ENCODE measurements around the gene ANO1. TPM values are rescaled to one million over a fixed set of nuclear protein-coding genes. Genes with fewer than 3 reads are reported as not detected.

ANO1 gene
- polyA plus RNA-seq, 1 donor (not counting 4 experiments of a cell fraction or from before 2014, with no cell fraction given) = 45.2 TPM

DNA sequence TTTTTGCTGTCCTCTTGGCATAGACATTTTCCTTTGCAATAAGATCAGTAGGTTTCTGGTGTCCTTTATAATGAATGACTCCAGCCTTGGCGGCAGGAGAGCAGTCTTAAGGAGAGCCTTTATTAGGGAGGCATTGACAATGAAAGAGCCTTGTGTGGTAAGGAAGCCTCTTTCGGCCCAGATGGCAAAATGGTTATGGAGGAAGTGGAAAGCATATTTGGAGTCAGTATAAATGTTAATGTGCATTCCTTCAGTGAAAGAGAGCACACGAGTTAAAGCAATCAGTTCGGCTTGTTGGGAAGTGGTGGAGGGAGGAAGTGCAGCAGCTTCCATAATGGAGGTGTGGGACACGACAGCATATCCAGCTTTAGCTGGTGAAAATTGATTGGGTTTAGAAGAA lies 18.1 kb upstream of the ANO1 start:
- DNase-seq (ENCODE audit: low read depth, low spot score) (no peak), FAIRE-seq (no peak)
- Histone ChIP-seq H3K4me3 (ENCODE audit: control insufficient read depth in 2 of 3, extremely low read depth in 1 of 3, insufficient read depth in 2 of 3, low read depth in 1 of 3, low read length in 3 of 3) (no peak overlapping the region), H3K4me1 (ENCODE audit: control insufficient read depth, extremely low read depth, insufficient read depth, low read length) (peaks cover 23% of the 10 kb centered on the region), H3K79me2 (ENCODE audit: control insufficient read depth, insufficient read depth, low read length) (no peaks in the 10 kb centered on the region), H3K27ac (ENCODE audit: control insufficient read depth, insufficient read depth, low read length) (no peak overlapping the region), H3K36me3 (ENCODE audit: control insufficient read depth in 2 of 2, extremely low read depth in 1 of 2, insufficient read depth in 2 of 2, low read length in 2 of 2) (no peaks in the 10 kb centered on the region), H3K9me3 (ENCODE audit: control insufficient read depth, low read depth, low read length) (no peaks in the 10 kb centered on the region), H3K4me2 (ENCODE audit: control insufficient read depth, extremely low read depth, insufficient read depth, low read depth, low read length) (no peak overlapping the region), H3K27me3 (ENCODE audit: control insufficient read depth, extremely low read depth, insufficient read depth, low read length) (no peaks in the 10 kb centered on the region), H4K20me1 (ENCODE audit: control insufficient read depth, extremely low read depth, insufficient read depth, low read length) (no peaks in the 10 kb centered on the region), H2AFZ (ENCODE audit: control insufficient read depth, low read length) (no peak overlapping the region), H3K9ac (ENCODE audit: control insufficient read depth, extremely low read depth, insufficient read depth, low read length) (no peak overlapping the region), H3K9me1 (ENCODE audit: control insufficient read depth, extremely low read depth, insufficient read depth, low read length) (no peaks in the 10 kb centered on the region)
- dilution Hi-C loops (cut with MboI; ENCODE audit: extremely low pct_ligation_motif_present, low sequenced_read_pairs) = no loop called here
- TF ChIP-seq, protein P1, sequence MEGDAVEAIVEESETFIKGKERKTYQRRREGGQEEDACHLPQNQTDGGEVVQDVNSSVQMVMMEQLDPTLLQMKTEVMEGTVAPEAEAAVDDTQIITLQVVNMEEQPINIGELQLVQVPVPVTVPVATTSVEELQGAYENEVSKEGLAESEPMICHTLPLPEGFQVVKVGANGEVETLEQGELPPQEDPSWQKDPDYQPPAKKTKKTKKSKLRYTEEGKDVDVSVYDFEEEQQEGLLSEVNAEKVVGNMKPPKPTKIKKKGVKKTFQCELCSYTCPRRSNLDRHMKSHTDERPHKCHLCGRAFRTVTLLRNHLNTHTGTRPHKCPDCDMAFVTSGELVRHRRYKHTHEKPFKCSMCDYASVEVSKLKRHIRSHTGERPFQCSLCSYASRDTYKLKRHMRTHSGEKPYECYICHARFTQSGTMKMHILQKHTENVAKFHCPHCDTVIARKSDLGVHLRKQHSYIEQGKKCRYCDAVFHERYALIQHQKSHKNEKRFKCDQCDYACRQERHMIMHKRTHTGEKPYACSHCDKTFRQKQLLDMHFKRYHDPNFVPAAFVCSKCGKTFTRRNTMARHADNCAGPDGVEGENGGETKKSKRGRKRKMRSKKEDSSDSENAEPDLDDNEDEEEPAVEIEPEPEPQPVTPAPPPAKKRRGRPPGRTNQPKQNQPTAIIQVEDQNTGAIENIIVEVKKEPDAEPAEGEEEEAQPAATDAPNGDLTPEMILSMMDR (optimal IDR thresholded peaks at IDR 0.05 in 1 of 3, IDR thresholded peaks at IDR 0.05 in 1 of 3, conservative IDR thresholded peaks at IDR 0.05 in 1 of 3; ENCODE audit: extremely low read depth in 1 of 3, insufficient read depth in 2 of 3, low read length in 3 of 3) = no peak
- no peak for TF ChIP-seq EZH2 (IDR thresholded peaks at IDR 0.05; ENCODE audit: low read length)

DNA sequence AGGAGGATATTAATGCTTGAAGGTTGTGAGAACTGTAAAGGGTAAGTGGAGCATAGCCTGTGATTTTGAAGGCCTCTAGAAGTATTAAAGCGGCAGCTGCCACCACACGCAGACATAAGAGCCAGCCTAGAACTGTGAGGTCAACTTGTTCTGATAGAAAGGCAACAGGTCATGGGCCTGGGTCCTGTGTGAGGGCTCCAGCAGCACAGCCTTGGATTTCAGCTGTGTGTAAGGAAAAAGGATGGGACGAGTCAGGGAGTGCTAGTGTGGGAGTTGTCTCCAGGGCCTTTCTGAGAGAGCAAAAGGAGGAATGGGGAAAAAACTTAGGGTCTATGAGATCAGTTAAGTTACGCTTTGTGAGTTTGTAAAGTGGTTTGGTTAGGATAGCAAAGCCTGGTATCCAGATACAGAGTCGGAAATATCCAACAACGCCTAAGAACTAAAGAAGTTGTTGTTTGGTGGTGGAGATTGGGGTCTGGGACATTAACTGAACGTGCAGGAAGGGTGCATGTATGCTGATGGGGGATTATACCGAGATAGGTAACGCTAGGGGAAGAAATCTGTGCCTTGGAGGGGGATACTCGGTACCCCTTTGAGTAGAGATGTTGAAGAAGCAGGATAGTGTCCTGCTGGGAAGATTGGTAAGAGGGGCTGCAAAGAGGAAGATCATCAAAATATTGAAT lies 17.4 kb upstream of the ANO1 start:
- TF ChIP-seq, protein P1 (optimal IDR thresholded peaks at IDR 0.05 in 1 of 3, IDR thresholded peaks at IDR 0.05 in 1 of 3, conservative IDR thresholded peaks at IDR 0.05 in 1 of 3; ENCODE audit: extremely low read depth in 1 of 3, insufficient read depth in 2 of 3, low read length in 3 of 3) = no peak
- no peak for TF ChIP-seq EZH2 (IDR thresholded peaks at IDR 0.05; ENCODE audit: low read length)
- H3K27me3 ChIP-seq (ENCODE audit: control insufficient read depth, extremely low read depth, insufficient read depth, low read length) = no peaks in the 10 kb centered on the region
- DNase-seq (ENCODE audit: low read depth, low spot score) = no peak
- H3K4me2 ChIP-seq (ENCODE audit: control insufficient read depth, extremely low read depth, insufficient read depth, low read depth, low read length) = no peak overlapping the region
- dilution Hi-C loops (cut with MboI; ENCODE audit: extremely low pct_ligation_motif_present, low sequenced_read_pairs) = no loop called here
- H3K79me2 ChIP-seq (ENCODE audit: control insufficient read depth, insufficient read depth, low read length) = no peaks in the 10 kb centered on the region
- H2AFZ ChIP-seq (ENCODE audit: control insufficient read depth, low read length) = no peak overlapping the region
- no peak overlapping the region for H3K9ac ChIP-seq (ENCODE audit: control insufficient read depth, extremely low read depth, insufficient read depth, low read length)
- no peaks in the 10 kb centered on the region for H3K9me3 ChIP-seq (ENCODE audit: control insufficient read depth, low read depth, low read length)
- H3K36me3 ChIP-seq (ENCODE audit: control insufficient read depth in 2 of 2, extremely low read depth in 1 of 2, insufficient read depth in 2 of 2, low read length in 2 of 2) = no peaks in the 10 kb centered on the region
- H3K4me3 ChIP-seq (ENCODE audit: control insufficient read depth in 2 of 3, extremely low read depth in 1 of 3, insufficient read depth in 2 of 3, low read depth in 1 of 3, low read length in 3 of 3) = no peak overlapping the region
- H3K9me1 ChIP-seq (ENCODE audit: control insufficient read depth, extremely low read depth, insufficient read depth, low read length) = no peaks in the 10 kb centered on the region
- no peaks in the 10 kb centered on the region for H4K20me1 ChIP-seq (ENCODE audit: control insufficient read depth, extremely low read depth, insufficient read depth, low read length)
- H3K4me1 ChIP-seq (ENCODE audit: control insufficient read depth, extremely low read depth, insufficient read depth, low read length) = peaks cover 29% of the 10 kb centered on the region
- FAIRE-seq = no peak
- no peak overlapping the region for H3K27ac ChIP-seq (ENCODE audit: control insufficient read depth, insufficient read depth, low read length)

All from keratinocyte (primary cell).